Liver (tissue), 3 donors: Measurements from ENCODE around the gene MPRIP.

Experiments
- ATF3 ChIP-seq: IDR thresholded peaks from 2 replicates; pipeline ENCODE4 v1.6.1; 2016; ENCODE audit warnings: antibody characterized with exemption
- YY1 ChIP-seq: IDR thresholded peaks from 2 replicates; pipeline ENCODE4 v1.6.1; 2016; ENCODE audit warnings: antibody characterized with exemption, mild to moderate bottlenecking
- TF ChIP-seq, protein P1 (sequence below): fragments of 150-350 bp; IDR thresholded peaks from 2 replicates; pipeline ENCODE4 v1.5.1; 2017; ENCODE audit warnings: improper control_type of control experiment, low read depth, low read length; ENCODE audit not compliant: missing input control
- TF ChIP-seq, protein P2 (sequence below): IDR thresholded peaks from 2 replicates; pipeline ENCODE4 v1.6.1; 2016; ENCODE audit warnings: antibody characterized with exemption
- TF ChIP-seq, protein P3 (sequence below): IDR thresholded peaks from 2 replicates; pipeline ENCODE4 v1.6.1; 2016; ENCODE audit warnings: antibody characterized with exemption, mild to moderate bottlenecking
- donor health status: healthy.
- donor health status: healthy.

GRCh38 chr17:17170346-17170985 lies 128.2 kb downstream of the MPRIP start:
- TF ChIP-seq, protein P1, sequence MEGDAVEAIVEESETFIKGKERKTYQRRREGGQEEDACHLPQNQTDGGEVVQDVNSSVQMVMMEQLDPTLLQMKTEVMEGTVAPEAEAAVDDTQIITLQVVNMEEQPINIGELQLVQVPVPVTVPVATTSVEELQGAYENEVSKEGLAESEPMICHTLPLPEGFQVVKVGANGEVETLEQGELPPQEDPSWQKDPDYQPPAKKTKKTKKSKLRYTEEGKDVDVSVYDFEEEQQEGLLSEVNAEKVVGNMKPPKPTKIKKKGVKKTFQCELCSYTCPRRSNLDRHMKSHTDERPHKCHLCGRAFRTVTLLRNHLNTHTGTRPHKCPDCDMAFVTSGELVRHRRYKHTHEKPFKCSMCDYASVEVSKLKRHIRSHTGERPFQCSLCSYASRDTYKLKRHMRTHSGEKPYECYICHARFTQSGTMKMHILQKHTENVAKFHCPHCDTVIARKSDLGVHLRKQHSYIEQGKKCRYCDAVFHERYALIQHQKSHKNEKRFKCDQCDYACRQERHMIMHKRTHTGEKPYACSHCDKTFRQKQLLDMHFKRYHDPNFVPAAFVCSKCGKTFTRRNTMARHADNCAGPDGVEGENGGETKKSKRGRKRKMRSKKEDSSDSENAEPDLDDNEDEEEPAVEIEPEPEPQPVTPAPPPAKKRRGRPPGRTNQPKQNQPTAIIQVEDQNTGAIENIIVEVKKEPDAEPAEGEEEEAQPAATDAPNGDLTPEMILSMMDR, result no peak
- no peak for TF ChIP-seq YY1
- TF ChIP-seq ATF3, result no peak
- TF ChIP-seq, protein P2, sequence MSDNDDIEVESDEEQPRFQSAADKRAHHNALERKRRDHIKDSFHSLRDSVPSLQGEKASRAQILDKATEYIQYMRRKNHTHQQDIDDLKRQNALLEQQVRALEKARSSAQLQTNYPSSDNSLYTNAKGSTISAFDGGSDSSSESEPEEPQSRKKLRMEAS, result no peak
- TF ChIP-seq, protein P3, sequence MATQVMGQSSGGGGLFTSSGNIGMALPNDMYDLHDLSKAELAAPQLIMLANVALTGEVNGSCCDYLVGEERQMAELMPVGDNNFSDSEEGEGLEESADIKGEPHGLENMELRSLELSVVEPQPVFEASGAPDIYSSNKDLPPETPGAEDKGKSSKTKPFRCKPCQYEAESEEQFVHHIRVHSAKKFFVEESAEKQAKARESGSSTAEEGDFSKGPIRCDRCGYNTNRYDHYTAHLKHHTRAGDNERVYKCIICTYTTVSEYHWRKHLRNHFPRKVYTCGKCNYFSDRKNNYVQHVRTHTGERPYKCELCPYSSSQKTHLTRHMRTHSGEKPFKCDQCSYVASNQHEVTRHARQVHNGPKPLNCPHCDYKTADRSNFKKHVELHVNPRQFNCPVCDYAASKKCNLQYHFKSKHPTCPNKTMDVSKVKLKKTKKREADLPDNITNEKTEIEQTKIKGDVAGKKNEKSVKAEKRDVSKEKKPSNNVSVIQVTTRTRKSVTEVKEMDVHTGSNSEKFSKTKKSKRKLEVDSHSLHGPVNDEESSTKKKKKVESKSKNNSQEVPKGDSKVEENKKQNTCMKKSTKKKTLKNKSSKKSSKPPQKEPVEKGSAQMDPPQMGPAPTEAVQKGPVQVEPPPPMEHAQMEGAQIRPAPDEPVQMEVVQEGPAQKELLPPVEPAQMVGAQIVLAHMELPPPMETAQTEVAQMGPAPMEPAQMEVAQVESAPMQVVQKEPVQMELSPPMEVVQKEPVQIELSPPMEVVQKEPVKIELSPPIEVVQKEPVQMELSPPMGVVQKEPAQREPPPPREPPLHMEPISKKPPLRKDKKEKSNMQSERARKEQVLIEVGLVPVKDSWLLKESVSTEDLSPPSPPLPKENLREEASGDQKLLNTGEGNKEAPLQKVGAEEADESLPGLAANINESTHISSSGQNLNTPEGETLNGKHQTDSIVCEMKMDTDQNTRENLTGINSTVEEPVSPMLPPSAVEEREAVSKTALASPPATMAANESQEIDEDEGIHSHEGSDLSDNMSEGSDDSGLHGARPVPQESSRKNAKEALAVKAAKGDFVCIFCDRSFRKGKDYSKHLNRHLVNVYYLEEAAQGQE, result no peak
